HG03439 (cell line): Measurements from ENCODE around the gene PTBP2.

Experiments
- ATAC-seq: cut with Tn5 transposase; IDR thresholded peaks from one replicate; pipeline ENCODE4 v1.9.1; 2021; ENCODE audit warnings: mild to moderate bottlenecking, moderate library complexity; ENCODE audit not compliant: unreplicated experiment

Gene PTBP2

GRCh38 chr1:96721416-96722160 is at the start of gene PTBP2:
PTBP2 (plus strand) TSS chr1:96721784; CDS start chr1:96721865, 81 bp downstream.
- ATAC-seq, result peak; percentile 96

- no peak for ATAC-seq
These were observed 46.7 kb upstream of the PTBP2 start for GRCh38 chr1:96674915-96675314.

GRCh38 chr1:96682056-96682455 is 39.5 kb upstream of the PTBP2 start:
- no peak for ATAC-seq

- ATAC-seq, result no peak
These were observed 37.7 kb upstream of the PTBP2 start for GRCh38 chr1:96683931-96684330.

- ATAC-seq, result no peak
These were observed 36.8 kb upstream of the PTBP2 start for GRCh38 chr1:96684744-96685143.

- no peak for ATAC-seq
These were observed 32.8 kb upstream of the PTBP2 start for GRCh38 chr1:96688767-96689166.

GRCh38 chr1:96695954-96696353 is 25.6 kb upstream of the PTBP2 start:
- no peak for ATAC-seq

GRCh38 chr1:96698342-96698983 is 23.1 kb upstream of the PTBP2 start:
- no peak for ATAC-seq

GRCh38 chr1:96703186-96703585 is 18.4 kb upstream of the PTBP2 start:
- ATAC-seq, result no peak

- no peak for ATAC-seq
These were observed 14.6 kb upstream of the PTBP2 start for GRCh38 chr1:96707023-96707422.

- ATAC-seq, result no peak
These were observed 13.1 kb upstream of the PTBP2 start for GRCh38 chr1:96708482-96708881.

- ATAC-seq, result no peak
These were observed 10.7 kb upstream of the PTBP2 start for GRCh38 chr1:96710708-96711477.

- ATAC-seq, result no peak
These were observed 7.9 kb upstream of the PTBP2 start for GRCh38 chr1:96713649-96714048.

GRCh38 chr1:96714881-96715280 is 6.7 kb upstream of the PTBP2 start:
- ATAC-seq, result no peak

GRCh38 chr1:96715482-96715881 is 6.1 kb upstream of the PTBP2 start:
- no peak for ATAC-seq

- peak; percentile 4 for ATAC-seq
These were observed 550 bp upstream of the PTBP2 start for GRCh38 chr1:96721053-96721415.

GRCh38 chr1:96722161-96722922 is 758 bp downstream of the PTBP2 start:
- peak; percentile 52 for ATAC-seq

GRCh38 chr1:96722958-96723357 is 1.4 kb downstream of the PTBP2 start:
- ATAC-seq, result no peak

GRCh38 chr1:96723377-96723776 is 1.8 kb downstream of the PTBP2 start:
- no peak for ATAC-seq

GRCh38 chr1:96723936-96724335 is 2.4 kb downstream of the PTBP2 start:
- no peak for ATAC-seq

- no peak for ATAC-seq
These were observed 6.3 kb downstream of the PTBP2 start for GRCh38 chr1:96727860-96728259.
